ENCODE results near the gene SLITRK2.

SLITRK2 gene

DNA sequence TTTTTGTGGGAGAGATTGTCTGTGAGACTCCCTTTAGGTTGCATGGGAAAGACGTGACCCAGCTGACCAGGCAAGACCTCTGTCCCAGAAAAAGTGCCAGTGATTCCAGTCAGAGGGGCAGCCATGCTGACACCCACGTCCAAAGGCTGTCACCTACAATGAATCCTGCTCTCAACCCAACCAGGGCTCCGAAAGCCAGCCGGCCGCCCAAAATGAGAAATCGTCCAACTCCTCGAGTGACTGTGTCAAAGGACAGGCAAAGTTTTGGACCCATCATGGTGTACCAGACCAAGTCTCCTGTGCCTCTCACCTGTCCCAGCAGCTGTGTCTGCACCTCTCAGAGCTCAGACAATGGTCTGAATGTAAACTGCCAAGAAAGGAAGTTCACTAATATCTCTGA is 5.5 kb downstream of the SLITRK2 start:
- FAIRE-seq (no peak), DNase-seq (ENCODE audit: insufficient read length) (no peak)
- TF ChIP-seq POLR2AphosphoS5 (IDR thresholded peaks at IDR 0.05; ENCODE audit: low read depth, low read length) (no peak), POLR2A (IDR thresholded peaks at IDR 0.05; ENCODE audit: low read depth, low read length) (no peak), TAF1 (IDR thresholded peaks at IDR 0.05; ENCODE audit: borderline replicate concordance, low read depth, low read length) (no peak)

DNA sequence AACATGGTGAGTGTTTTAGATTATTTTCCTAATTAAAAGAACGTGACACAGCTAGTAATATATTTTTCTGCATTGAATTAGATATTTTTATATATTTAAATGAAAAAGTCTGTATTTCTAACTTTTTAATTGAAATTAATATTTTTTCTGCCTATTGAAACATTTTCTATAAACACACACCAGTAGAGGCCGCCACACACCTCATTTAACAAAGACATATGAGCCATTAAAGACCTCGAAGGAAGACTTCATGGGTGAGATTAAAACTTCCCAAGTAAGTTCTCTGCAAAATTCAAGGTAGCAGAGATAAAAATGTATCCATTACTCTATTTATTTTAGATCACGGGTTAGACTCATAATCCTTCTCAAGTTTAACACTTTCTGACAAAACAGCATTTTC is 8.3 kb downstream of the SLITRK2 start:
- TF ChIP-seq POLR2AphosphoS5 (IDR thresholded peaks at IDR 0.05; ENCODE audit: low read depth, low read length), result no peak
- TF ChIP-seq TAF1 (IDR thresholded peaks at IDR 0.05; ENCODE audit: borderline replicate concordance, low read depth, low read length), result no peak
- no peak for TF ChIP-seq POLR2A (IDR thresholded peaks at IDR 0.05; ENCODE audit: low read depth, low read length)
- FAIRE-seq (no peak), DNase-seq (ENCODE audit: insufficient read length) (no peak)

DNA sequence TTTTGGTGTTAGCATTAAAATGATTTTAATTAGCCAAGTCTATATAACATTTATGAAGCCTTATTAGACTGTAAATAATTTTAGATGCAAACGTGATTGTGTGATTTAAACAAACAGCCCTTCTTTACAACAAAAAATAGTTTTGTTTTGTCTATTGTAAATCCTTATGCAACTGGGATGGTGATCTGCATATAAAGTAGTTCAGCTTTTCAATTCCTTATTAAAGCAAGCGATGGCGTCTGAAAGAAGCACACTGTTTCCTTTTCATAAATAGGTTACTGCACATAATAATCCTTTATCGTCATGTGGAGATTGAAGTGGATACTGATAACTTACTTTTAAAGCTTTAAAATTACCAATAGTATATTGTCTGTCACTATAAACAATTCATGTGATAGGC is 8.8 kb downstream of the SLITRK2 start:
- FAIRE-seq, result no peak

DNA sequence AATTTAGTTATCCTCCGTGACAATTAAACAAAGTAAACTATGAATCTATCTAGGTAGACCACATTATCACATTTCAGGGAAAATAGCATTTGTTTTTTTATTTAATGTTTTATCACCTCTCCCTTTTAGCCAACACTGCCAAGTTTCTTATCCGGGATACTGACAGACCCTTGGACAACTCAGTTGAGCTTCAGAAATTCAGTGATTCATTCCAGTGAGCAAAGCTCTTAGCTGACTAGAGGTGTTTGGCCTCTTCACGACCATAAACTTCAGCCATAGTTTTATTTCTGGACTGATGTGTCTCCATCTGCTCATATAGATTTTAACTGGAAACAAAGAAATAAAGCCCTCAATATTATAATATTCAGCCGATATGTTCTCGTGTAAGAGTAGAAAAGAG is 15.2 kb downstream of the SLITRK2 start:
- DNase-seq (ENCODE audit: insufficient read length) (no peak), FAIRE-seq (no peak)
- TF ChIP-seq TAF1 (IDR thresholded peaks at IDR 0.05; ENCODE audit: borderline replicate concordance, low read depth, low read length) (no peak), POLR2AphosphoS5 (IDR thresholded peaks at IDR 0.05; ENCODE audit: low read depth, low read length) (no peak), POLR2A (IDR thresholded peaks at IDR 0.05; ENCODE audit: low read depth, low read length) (no peak)

More for the DNA sequence above, 8.8 kb downstream of the SLITRK2 start:
- TF ChIP-seq POLR2A (IDR thresholded peaks at IDR 0.05; ENCODE audit: low read depth, low read length) (no peak), TAF1 (IDR thresholded peaks at IDR 0.05; ENCODE audit: borderline replicate concordance, low read depth, low read length) (no peak), POLR2AphosphoS5 (IDR thresholded peaks at IDR 0.05; ENCODE audit: low read depth, low read length) (no peak)
- DNase-seq (ENCODE audit: insufficient read length), result no peak

DNA sequence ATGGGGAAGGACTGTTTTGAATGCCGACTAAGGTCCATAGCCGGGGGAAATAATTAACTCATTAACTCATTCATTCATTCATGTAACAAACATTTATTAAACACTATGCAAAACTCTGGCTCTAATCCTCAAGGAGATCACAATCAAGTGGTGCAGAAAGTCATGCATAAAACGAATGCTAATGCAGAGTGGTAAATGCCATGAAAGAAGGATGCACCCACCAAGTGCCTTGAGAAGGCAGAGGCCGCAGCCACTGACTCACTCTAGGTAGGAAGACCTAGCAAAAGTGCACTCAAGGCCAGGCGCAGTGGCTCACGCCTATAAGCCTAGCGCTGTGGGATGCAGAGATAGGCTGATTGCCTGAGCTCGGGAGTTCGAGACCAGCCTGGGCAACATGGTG is 22.9 kb downstream of the SLITRK2 start:
- TF ChIP-seq TAF1 (IDR thresholded peaks at IDR 0.05; ENCODE audit: borderline replicate concordance, low read depth, low read length), result no peak
- TF ChIP-seq POLR2AphosphoS5 (IDR thresholded peaks at IDR 0.05; ENCODE audit: low read depth, low read length), result no peak
- TF ChIP-seq POLR2A (IDR thresholded peaks at IDR 0.05; ENCODE audit: low read depth, low read length), result no peak
- FAIRE-seq, result no peak
- DNase-seq (ENCODE audit: insufficient read length), result no peak

DNA sequence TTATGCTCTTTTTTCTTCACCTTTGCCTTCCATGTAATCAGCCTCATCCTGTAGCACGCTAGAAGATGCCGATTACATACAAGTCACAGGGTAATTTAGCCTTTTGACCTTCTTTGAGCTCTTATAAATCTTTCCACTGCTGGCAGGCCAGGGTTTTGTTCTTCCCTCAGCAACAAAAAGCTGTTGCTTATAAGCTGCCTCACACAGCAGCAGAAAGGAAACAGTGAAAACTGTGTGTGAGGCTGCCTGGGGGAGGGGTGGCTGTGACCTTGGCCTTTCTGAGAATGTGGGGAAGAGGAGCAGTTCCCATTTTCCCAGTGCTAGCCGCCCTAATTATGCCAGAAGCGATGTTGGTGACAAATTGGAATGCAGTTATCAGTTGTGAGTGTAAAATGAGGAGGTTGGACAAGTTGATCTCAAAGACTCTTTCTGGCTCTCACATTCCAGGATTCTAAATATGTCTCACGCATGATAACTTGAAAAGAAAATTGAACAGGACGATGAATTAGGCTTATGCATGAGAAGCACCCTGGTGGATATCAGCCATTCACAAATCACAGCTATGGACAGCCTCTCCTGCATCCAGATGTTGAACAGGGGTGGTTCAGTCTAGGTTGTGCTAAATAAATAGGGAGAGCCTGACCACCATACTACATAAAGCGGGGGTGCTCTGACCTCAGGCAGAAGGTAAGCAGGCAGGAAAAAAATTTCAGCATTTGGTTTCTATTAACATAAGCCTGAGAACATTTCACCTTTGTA is 25.7 kb downstream of the SLITRK2 start:
- TF ChIP-seq POLR2AphosphoS5 (IDR thresholded peaks at IDR 0.05; ENCODE audit: low read depth, low read length), result no peak
- TF ChIP-seq TAF1 (IDR thresholded peaks at IDR 0.05; ENCODE audit: borderline replicate concordance, low read depth, low read length), result no peak
- no peak for TF ChIP-seq POLR2A (IDR thresholded peaks at IDR 0.05; ENCODE audit: low read depth, low read length)
- FAIRE-seq (no peak), DNase-seq (ENCODE audit: insufficient read length) (no peak)

DNA sequence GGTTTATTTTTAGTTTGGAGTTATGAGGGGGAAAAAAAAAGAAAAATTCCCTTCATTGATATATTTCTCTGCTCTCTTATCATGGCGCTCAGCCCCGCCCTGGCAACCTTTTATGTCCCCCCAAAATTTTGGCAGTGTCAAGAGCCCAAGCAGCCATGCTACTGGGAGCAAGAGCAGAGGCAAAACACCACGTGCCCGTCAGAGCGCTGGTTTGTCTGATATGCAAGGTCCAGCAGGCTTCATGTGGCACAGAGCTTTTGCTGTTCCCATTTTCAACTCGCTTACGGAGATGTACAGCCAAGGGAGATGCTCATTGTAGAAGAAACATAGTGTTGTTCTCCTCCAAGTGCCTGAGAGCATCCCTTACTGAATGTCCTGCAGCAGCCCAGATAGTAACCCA is 27.3 kb downstream of the SLITRK2 start:
- DNase-seq (ENCODE audit: insufficient read length) (no peak), FAIRE-seq (no peak)
- TF ChIP-seq TAF1 (IDR thresholded peaks at IDR 0.05; ENCODE audit: borderline replicate concordance, low read depth, low read length), result no peak

DNA sequence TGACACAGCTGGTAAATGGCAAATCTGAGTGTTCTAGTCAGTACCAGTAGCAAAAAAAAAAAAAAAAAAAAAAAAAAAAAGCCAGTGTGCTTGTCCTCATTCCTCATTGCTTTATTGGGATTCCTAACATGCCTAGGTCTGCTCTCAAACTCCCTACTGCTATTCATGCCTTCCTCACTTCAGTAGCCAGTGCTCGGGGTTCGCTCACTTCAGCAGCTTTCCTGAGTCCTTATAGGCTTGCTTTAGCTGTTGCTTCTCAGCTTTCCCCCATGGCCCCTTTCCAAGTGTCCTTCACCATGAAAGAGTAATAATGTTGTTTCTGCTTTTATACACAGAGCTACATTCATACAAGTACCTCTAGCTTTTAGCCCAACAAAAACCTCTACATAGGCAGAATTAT is 30.8 kb downstream of the SLITRK2 start:
- DNase-seq (ENCODE audit: insufficient read length) (no peak), FAIRE-seq (no peak)
- TF ChIP-seq POLR2A (IDR thresholded peaks at IDR 0.05; ENCODE audit: low read depth, low read length), result no peak
- no peak for TF ChIP-seq POLR2AphosphoS5 (IDR thresholded peaks at IDR 0.05; ENCODE audit: low read depth, low read length)
- TF ChIP-seq TAF1 (IDR thresholded peaks at IDR 0.05; ENCODE audit: borderline replicate concordance, low read depth, low read length), result no peak

DNA sequence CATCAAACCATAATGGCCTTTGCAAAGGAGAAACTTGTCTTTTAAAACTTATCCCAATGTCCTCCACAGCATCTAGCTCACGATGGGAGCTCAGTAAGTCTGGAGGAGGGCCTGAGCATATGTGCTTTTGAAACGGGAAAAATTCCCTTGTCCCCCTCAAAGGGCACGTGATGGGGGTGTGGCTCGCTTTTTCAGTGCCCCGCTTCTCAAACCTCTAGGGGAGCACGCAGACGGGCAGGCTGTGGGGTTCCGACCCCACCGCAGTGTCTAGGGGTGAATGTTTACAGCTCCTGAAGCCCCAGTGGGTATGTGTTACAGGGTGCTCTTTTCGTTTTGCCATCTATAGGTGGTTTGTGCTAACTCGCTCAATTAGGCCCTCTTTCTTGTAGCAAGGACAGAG is 31.2 kb downstream of the SLITRK2 start:
- FAIRE-seq, result no peak
- TF ChIP-seq POLR2A (IDR thresholded peaks at IDR 0.05; ENCODE audit: low read depth, low read length), result no peak
- no peak for TF ChIP-seq TAF1 (IDR thresholded peaks at IDR 0.05; ENCODE audit: borderline replicate concordance, low read depth, low read length)
- TF ChIP-seq POLR2AphosphoS5 (IDR thresholded peaks at IDR 0.05; ENCODE audit: low read depth, low read length), result no peak
- DNase-seq (ENCODE audit: insufficient read length), result no peak

DNA sequence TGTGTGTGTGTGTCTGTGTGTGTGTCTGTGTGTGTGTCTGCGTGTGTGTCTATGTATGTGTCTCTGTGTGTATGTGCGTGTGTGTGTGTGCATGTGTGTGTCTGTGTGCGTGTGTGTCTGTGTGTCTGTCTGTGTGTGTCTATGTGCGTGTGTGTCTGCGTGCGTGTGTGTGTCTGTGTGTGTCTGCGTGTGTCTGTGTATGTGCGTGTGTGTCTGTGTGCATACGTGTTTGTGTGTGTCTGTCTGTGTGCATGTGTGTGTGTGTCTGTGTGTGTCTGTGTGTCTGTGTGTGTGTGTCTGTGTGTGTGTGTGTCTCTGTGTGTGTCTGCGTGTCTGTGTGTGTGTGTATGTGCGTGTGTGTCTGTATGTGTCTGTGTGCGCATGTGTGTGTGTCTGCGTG is 35.6 kb downstream of the SLITRK2 start:
- peak; percentile 9 for FAIRE-seq
- TF ChIP-seq POLR2A (IDR thresholded peaks at IDR 0.05; ENCODE audit: low read depth, low read length), result no peak
- no peak for TF ChIP-seq POLR2AphosphoS5 (IDR thresholded peaks at IDR 0.05; ENCODE audit: low read depth, low read length)
- no peak for TF ChIP-seq TAF1 (IDR thresholded peaks at IDR 0.05; ENCODE audit: borderline replicate concordance, low read depth, low read length)
- DNase-seq (ENCODE audit: insufficient read length), result no peak

DNA sequence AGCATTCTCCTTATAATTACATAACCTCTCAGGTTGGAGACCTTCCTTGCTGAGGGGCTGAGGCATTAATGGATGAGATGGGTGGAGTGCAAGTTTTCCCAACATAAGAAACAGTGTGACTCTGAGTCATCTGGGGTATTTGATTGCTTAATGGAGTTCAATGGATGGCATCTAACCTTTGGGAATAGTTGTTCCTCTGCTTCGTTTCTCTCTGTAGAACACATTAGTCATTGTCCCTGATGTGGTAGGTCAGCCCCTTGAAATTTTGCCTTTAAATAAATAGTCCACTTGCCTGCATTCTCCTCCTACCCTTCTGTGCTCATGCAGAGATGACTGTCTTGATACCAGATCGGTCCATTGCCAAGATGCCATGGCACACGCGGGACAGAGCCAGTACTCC is 38.6 kb downstream of the SLITRK2 start:
- no peak for TF ChIP-seq POLR2AphosphoS5 (IDR thresholded peaks at IDR 0.05; ENCODE audit: low read depth, low read length)
- no peak for TF ChIP-seq TAF1 (IDR thresholded peaks at IDR 0.05; ENCODE audit: borderline replicate concordance, low read depth, low read length)
- no peak for TF ChIP-seq POLR2A (IDR thresholded peaks at IDR 0.05; ENCODE audit: low read depth, low read length)
- DNase-seq (ENCODE audit: insufficient read length) (no peak), FAIRE-seq (no peak)

DNA sequence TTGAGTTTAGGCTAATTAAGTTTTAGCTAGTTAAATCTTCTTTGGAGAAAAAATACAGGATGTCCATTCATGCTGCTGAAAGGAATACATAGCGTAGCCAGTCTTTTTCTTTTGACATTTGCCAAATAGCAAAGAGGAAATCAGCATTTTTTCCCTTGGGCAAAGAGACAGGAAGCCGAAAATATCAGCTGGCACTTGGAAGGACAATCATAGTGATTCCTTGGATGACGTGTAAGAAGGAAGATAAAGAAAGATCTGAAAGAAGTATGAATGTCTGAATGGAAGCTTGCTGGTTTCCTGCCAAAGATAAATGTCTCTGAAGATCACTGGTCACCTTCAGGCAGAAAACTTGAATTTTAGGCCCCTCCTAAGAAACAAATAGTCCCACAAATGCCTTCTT is 44.2 kb downstream of the SLITRK2 start:
- TF ChIP-seq POLR2A (IDR thresholded peaks at IDR 0.05; ENCODE audit: low read depth, low read length), result no peak
- no peak for TF ChIP-seq TAF1 (IDR thresholded peaks at IDR 0.05; ENCODE audit: borderline replicate concordance, low read depth, low read length)
- TF ChIP-seq POLR2AphosphoS5 (IDR thresholded peaks at IDR 0.05; ENCODE audit: low read depth, low read length), result no peak
- FAIRE-seq, result no peak
- DNase-seq (ENCODE audit: insufficient read length), result no peak

Data from GM12892 (cell line).